ENCODE results near the gene NFATC1. TPM values are rescaled to one million over a fixed set of nuclear protein-coding genes. Genes with fewer than 3 reads are reported as not detected.
A peak's percentile ranks its signal among the peaks of the same experiment; 100 is the strongest.

The NFATC1 gene
- total RNA-seq, 2 donors from 2014 or later = 89.4 to 94.8 TPM

DNA sequence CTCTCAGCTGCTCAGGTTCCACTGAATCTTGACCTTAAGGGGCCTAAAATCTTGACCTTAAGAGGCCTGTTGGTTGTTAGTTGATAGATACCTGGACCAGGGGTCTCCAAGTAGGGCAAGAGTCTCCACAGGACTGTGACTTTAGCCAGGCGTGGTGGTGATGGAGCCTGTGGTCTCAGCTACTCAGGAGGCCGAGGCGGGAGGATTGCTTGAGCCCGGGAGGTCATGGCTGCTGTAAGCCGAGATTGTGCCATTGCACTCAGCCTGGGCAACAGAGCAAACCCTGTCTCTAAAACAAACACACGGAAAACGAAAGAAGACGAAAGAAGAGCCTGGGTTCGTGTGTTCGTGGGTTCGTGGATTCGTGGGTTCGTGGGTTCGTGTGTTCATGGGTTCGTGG is 163.7 kb downstream of the NFATC1 start:
- peak in 1 of 2 donors; percentile 35 for DNase-seq (ENCODE audit: low spot score in 2 of 2)
- ATAC-seq = no peak
- Mint-ChIP-seq H3K9me3 (peaks cover 4 to 9% of the 10 kb centered on the region in 2 donors), H3K36me3 (no peaks in the 10 kb centered on the region), H3K27ac (no peak overlapping the region)

DNA sequence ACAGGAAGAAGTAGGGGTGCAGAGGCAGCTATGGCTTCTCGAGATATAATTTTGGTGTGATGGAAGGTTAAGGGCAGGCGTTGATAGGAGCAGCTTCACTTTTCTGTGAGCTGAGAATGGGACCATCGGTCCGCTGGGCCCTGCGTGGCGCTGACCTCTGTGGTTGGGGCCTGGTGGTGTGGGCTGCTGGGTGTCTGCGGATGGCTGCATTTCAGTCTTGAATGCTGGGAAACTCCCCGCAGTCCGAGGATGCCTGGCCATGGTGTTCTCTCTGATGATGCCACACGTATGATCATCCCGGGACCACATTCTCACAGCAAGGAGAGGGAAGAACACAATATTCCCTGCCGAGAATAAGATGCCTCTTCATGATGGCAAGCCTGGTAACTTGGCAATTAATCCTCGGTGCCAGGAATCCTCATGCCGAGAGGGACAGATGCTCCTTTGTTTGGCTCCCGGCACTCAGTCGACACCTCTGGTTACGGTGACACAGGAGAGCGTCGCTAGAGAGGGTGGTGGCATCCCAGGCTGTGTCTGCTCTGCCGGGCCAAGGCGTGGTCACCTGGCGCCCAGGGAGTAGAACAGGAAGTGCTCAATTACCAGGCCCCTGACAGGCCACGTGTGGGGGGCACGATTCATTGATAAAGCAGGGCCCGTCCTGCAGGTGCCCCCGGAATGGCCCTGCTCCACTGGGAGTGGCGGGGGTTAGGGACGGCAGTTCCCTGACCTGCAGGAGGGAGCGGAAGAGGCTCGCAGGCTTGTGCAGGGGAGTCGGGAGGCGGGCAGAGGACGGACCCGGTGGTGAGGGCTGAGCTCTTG is 164.5 kb downstream of the NFATC1 start:
- ATAC-seq (no peak), DNase-seq (ENCODE audit: low spot score in 2 of 2) (no peak)
- no peaks in the 10 kb centered on the region for H3K36me3 Mint-ChIP-seq
- H3K27ac Mint-ChIP-seq = no peak overlapping the region
- peaks cover 6 to 11% of the 10 kb centered on the region in 2 donors for H3K9me3 Mint-ChIP-seq

DNA sequence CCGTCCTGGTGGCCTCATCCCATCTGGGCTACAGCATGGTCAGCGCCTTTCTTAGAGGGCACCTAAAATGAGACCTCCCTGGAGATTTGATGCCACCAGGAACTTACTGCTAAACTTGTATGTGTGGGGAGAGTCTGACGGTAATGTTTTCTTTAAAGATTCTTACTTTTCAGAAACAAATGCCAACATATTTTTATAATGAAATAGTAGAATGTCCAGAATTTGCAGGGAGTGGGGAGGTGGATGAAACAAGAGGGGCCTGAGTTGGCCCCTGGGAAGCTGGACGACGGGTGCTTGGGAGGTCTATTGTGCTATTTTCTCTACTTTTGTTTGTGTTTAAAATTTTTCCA is 165.1 kb downstream of the NFATC1 start:
- Mint-ChIP-seq H3K36me3 (no peaks in the 10 kb centered on the region), H3K9me3 (peaks cover 6 to 11% of the 10 kb centered on the region in 2 donors), H3K27ac (no peak overlapping the region)
- ATAC-seq (no peak), DNase-seq (ENCODE audit: low spot score in 2 of 2) (no peak)

DNA sequence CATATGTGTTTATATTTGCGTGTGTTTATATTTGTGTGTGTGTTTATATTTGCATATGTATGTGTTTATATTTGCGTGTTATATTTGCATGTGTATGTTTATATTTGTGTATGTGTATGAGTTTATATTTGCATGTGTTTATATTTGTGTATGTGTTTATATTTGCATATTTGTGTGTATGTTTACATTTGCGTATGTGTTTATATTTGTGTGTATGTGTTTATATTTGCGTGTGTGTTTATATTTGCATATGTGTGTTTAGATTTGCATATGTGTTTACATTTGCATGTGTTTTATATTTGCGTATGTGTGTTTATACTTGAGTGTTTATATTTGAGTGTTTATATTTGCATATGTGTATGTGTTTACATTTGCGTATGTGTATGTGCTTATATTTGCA is 168.2 kb downstream of the NFATC1 start:
- ATAC-seq = no peak
- no peak for DNase-seq (ENCODE audit: low spot score in 2 of 2)
- Mint-ChIP-seq H3K36me3 (no peaks in the 10 kb centered on the region), H3K27ac (no peak overlapping the region), H3K9me3 (peaks cover 6 to 11% of the 10 kb centered on the region in 2 donors)

DNA sequence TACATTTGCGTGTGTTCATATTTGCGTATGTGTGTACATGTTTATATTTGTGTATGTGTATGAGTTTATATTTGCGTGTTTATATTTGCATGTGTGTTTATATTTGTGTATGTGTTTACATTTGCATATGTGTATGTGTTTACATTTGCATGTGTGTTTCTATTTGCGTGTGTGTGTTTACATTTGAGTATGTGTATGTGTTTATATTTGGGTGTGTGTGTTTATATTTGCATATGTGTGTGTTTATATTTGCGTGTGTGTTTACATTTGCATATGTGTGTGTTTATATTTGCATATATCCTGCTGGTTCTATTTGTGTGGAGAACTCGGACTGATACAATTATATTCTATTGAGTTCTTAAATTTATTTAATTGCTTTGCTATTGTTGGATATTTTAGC is 168.7 kb downstream of the NFATC1 start:
- Mint-ChIP-seq H3K9me3 (peaks cover 6 to 11% of the 10 kb centered on the region in 2 donors), H3K27ac (no peak overlapping the region), H3K36me3 (no peaks in the 10 kb centered on the region)
- no peak for ATAC-seq
- no peak for DNase-seq (ENCODE audit: low spot score in 2 of 2)

DNA sequence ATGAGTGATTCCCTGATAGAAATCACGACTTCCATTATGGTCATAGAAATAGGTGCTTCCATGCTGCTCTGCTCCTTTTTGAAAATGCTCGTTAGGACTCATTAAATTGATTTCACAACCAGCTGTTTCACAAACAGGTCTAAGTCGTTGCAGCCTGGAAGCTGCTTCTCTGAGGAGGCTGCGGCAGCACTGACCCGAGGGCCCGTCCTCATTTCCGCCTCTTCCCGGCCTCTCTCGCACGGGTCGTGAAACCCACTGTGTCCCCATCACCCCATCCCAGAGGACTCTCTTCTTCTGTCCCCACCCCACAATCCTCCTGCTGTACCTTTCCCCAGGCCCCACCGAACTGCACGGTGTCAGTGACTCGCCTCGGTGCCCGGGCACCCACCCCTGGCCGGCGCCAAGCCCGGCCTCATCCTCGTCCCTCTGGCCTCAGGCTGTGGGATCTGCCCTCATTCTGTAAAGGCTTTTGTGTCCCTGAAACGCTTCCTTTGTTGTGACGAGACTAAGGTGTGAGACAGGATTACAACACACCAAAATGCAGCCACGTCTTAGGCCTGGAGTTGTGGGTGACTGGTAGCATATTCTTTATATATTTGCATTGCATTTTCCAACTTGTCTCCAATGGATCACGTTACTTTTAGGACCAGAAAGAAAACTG is 171.2 kb downstream of the NFATC1 start:
- peak overlapping the region in 1 of 2 donors; percentile 36 for H3K27ac Mint-ChIP-seq
- DNase-seq (ENCODE audit: low spot score in 2 of 2) = no peak

DNA sequence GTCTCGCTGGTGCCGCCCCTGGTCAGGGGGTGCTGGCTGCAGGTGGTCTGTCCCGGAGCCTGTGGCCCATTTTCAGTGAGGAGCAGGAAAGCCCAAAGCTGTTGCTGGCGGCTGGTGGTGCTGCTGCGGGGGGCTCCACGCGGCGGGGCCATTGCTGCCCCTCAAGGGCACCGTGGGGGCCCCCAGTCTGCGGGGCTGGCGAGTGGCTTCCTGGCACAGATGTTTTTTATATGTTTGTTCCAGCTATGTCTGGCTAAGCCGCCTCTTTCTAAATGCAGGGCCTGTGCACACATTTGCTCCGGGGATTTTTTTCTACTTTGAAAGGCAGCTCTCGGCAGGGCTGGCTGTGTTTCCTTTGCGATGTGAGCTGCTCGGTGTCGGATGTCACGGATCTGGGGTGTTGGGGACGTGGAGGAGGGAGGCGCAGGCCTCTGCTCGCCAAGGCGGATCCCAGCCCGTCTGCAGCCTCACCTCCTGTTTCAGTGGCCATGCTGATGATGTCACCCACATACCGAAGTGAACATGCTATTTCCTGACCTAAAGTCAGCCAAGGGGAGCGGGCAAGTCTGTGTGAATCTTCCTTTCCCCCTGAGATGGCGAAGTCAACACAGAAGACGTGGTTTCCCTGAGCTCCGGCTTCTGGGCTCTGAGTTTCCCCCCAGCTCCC is 171.9 kb downstream of the NFATC1 start:
- no peak for DNase-seq (ENCODE audit: low spot score in 2 of 2)
- H3K9me3 Mint-ChIP-seq = peaks cover 10 to 11% of the 10 kb centered on the region in 2 donors
- H3K27ac Mint-ChIP-seq = peak overlapping the region in 1 of 2 donors; percentile 44
- ATAC-seq = no peak
- H3K36me3 Mint-ChIP-seq = peaks cover 12 to 14% of the 10 kb centered on the region in 2 donors

More for the DNA sequence above, 171.2 kb downstream of the NFATC1 start:
- ATAC-seq = no peak
- Mint-ChIP-seq H3K9me3 (peaks cover 6 to 11% of the 10 kb centered on the region in 2 donors), H3K36me3 (peaks cover 5 to 7% of the 10 kb centered on the region in 2 donors)

DNA sequence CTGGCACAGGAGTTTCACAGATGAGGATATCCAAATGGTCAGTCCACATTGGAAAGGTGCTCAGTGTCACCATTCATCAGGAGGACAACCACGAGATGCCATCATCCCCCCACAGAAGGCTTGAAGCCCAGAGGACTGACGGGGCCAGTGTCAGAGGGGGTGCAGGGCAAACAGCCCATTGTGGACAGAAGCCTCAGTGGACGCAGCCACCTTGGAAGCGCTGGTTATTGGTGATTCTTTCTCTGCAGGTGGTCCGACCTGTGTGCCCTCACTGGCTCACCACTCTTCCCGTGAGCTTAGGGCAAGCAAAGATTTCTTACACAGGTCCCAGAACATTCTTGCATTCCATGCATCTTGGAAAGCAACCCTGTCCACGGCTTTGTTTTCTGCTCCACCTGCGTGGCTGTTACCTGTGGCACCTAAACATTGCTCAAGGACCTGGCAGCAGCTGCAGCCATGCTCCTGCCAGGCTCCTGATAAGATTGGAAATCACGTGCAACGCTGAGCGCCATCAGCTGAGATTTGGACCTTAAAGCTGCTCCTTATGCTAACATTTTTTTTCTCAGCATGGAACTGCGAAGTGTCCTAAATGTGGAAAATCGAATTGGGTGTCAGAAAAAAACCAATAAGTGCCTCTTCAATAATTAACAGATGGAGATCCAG is 172.9 kb downstream of the NFATC1 start:
- Mint-ChIP-seq H3K27ac (no peak overlapping the region), H3K36me3 (peaks cover 22 to 24% of the 10 kb centered on the region in 2 donors)
- no peak for ATAC-seq

DNA sequence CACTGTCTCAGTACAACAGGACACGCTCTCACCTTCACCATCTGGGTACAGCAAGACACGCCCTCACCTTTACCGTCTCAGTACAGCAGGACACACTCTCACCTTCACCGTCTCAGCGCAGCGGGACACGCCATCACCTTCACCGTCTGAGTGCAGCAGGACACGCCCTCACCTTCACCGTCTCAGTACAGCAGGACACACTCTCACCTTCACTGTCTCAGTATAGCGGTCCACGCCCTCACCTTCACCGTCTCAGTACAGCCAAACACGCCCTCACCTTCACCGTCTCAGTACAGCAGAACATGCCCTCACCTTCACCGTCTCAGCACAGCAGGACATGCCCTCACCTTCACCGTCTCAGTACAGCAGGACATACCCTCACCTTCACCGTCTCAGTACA is 174.0 kb downstream of the NFATC1 start:
- H3K36me3 Mint-ChIP-seq = peaks cover 22 to 26% of the 10 kb centered on the region in 2 donors
- peak in 1 of 2 donors; percentile 23 for DNase-seq (ENCODE audit: low spot score in 2 of 2)
- peaks cover 9% of the 10 kb centered on the region in 2 donors for H3K9me3 Mint-ChIP-seq
- ATAC-seq = no peak
- H3K27ac Mint-ChIP-seq = no peak overlapping the region

More for the DNA sequence above, 172.9 kb downstream of the NFATC1 start:
- H3K9me3 Mint-ChIP-seq = peaks cover 14 to 17% of the 10 kb centered on the region in 2 donors
- peak in 1 of 2 donors; percentile 41 for DNase-seq (ENCODE audit: low spot score in 2 of 2)

DNA sequence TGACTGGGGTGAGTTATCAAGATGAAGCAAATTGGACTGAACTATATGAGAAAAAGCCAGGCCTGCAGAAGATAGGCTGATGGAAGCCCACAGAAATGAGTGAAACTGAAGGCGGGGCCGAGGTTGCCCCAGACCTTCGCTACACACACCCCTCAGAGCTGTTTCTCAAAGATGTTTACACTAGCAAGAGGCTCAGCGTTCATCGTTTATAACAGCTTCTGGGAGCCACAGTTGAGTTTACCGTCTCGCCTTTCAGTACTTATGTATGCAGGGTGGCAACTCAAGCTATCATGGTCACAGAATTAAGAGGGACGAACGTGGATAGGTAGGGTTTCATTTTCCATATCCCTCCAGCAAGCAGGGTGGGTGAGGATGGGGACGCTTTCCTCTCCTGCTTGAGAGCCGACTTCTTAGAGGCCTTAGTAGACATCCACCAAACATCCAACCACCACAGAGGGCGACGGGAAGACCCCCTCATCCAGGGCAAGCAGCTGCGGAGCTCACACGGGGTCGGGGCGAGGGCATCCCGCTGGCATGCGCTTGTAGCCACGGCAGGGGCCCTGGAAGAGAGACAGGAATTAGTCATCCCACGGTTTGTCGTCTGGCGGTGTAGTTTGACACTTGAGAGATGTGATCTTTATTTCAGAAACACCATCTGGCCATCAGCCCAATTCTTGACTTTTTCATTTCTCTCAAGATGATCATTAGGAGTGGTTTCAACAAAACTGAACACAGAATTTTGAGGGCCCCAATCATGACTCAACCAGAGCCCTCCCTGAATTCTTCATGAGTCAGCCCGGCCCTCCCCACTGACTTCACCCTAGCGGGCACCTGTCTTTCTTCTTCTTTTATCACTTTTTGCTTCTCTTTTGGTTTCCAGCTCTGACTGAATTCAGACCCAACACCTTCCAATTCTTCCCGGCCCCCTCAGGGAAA is 174.8 kb downstream of the NFATC1 start:
- H3K9me3 Mint-ChIP-seq = peaks cover 9% of the 10 kb centered on the region in 2 donors
- ATAC-seq = peak in 1 of 2 donors; percentile 81
- peaks cover 22 to 26% of the 10 kb centered on the region in 2 donors for H3K36me3 Mint-ChIP-seq
- no peak overlapping the region for H3K27ac Mint-ChIP-seq
- peak in 1 of 2 donors; percentile 28 for DNase-seq (ENCODE audit: low spot score in 2 of 2)

DNA sequence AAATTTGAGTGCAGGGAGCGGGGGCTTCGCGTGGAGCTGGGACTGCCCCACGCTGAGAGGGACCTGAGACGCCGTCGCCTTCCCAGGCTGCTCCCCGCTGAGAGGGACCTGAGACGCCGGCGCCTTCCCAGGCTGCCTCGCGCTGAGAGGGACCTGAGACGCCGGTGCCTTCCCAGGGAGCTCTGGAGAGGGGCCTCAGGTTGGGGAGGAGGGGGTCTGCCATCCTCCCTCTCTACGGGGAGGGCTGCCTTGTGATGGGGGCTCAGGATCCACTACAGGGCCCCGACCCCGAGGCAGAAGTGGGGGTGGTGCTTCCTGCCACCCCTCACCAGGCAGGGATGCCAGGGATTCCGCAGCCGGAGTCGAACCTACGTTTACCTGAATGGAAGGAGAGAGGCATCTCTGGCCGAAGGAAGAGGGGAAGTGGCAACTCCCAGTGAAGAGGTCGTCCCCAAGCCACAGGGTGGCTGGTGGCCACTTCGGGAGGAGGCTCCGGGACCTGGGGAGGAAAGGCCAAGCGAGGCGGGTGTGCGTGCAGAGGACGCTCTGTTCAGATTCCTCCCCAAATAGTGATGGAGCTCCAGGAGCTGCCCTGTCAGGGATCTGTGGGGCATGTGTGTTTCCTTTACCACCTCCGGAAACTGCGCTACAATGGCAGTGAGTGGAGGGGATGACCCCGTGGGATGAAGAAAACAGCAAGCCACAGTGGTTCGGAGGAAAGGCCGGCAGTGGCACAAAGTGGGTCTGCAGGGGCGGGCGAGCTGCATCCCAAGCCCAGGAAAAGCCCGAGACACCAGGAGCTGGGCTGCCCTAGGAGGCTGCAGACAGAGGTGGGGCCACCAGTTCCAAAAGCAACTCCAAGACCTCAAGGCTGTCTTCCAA is 175.7 kb downstream of the NFATC1 start:
- Mint-ChIP-seq H3K9me3 (peaks cover 9% of the 10 kb centered on the region in 2 donors), H3K36me3 (peaks cover 22 to 26% of the 10 kb centered on the region in 2 donors), H3K27ac (no peak overlapping the region)
- DNase-seq (ENCODE audit: low spot score in 2 of 2) (peak in 1 of 2 donors; percentile 49), ATAC-seq (peak in 1 of 2 donors; percentile 20)

DNA sequence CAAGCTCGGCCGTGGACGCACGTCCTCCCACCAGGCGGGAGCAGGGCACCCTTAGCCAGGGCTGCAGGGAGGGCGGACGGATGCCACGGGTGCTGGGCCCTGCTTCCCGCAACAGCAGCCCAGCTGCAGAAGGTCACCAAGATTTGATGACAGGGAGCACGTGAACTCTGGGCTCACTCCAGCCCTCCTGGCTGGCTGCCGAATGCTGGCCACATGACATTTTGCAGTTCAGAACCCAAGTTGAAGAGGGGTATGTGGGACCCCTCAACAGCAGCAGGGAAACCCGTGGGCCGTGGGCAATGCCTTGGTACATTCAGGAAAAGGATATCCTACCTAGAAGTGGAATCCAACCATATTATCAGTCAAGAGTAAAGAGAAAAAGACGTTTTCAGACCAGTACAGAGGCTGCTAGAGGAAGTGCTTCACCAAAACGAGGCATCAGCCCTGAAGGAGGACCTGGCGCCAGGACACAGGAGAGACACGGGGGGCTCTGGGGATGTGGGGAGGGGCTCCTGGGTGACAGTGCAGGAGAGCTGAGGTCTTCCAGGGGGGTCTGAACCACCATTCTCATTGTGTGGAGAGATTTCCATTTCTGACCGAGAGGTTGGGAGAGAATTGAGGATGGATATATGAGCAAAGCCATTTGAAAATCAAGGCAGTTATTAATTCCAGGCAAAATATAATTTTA is 176.5 kb downstream of the NFATC1 start:
- Mint-ChIP-seq H3K9me3 (peaks cover 9% of the 10 kb centered on the region in 2 donors), H3K27ac (peak overlapping the region in 1 of 2 donors; percentile 65), H3K36me3 (peaks cover 22 to 26% of the 10 kb centered on the region in 2 donors)
- ATAC-seq (no peak), DNase-seq (ENCODE audit: low spot score in 2 of 2) (peak in 1 of 2 donors; percentile 38)

DNA sequence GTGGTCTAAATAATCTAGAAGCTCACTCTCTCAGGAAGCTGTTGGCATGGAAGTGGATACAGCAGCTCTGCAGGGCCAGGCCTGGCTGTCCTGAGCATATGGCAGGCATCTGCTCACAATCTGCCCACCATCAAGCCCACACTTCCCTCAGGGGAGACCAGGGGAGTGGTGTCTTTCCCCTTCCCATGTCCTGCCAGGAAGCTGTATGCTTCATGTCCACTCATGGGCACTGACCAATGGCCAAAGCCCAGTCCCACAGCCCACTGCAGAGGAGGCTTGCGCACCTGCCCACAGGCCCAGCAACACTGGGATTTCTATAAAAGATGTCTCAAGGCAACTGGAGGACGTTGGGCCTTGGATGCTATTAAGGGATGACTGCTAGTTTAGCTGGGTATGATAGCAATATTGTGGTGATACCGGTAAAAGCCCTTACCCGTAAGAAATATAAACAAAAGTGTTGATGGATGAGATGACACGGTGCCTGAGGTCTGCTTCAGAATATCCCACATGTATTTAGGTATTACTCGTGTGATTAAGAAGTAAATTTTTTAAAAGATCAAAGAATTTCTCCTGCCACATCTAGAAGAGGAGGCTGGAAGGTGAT is 177.2 kb downstream of the NFATC1 start:
- Mint-ChIP-seq H3K36me3 (peaks cover 22 to 26% of the 10 kb centered on the region in 2 donors), H3K9me3 (peaks cover 9% of the 10 kb centered on the region in 2 donors), H3K27ac (no peak overlapping the region)
- ATAC-seq (no peak), DNase-seq (ENCODE audit: low spot score in 2 of 2) (peak in 1 of 2 donors; percentile 23)
